ENCODE results near the gene ZDHHC22. TPM values are rescaled to one million over a fixed set of nuclear protein-coding genes. Genes with fewer than 3 reads are reported as not detected.

ZDHHC22 gene
- total and polyA plus RNA-seq, 2 experiments from 2014 or later: 0.12 TPM; not detected in 1

- DNase-seq (ENCODE audit: low read depth in 1 of 2, low spot score in 1 of 2): no peak
- H3K36me3 ChIP-seq: peaks cover 4% of the 10 kb centered on the region
- H3K4me3 ChIP-seq: no peak overlapping the region
- H3K4me1 ChIP-seq (ENCODE audit: low read depth): peaks cover 19% of the 10 kb centered on the region
- TF ChIP-seq CTCF (IDR thresholded peaks at IDR 0.05; ENCODE audit: low read depth, low read length): no peak
- H3K27ac ChIP-seq: no peak overlapping the region
- H3K27me3 ChIP-seq: no peaks in the 10 kb centered on the region
- no peaks in the 10 kb centered on the region for H3K9me3 ChIP-seq (ENCODE audit: low read depth)
Measured at GRCh38 chr14:77110286-77110685, 31.3 kb downstream of the ZDHHC22 start.

GRCh38 chr14:77109656-77110055 is 31.9 kb downstream of the ZDHHC22 start:
- H3K36me3 ChIP-seq: peaks cover 4% of the 10 kb centered on the region
- no peak overlapping the region for H3K4me3 ChIP-seq
- H3K9me3 ChIP-seq (ENCODE audit: low read depth): no peaks in the 10 kb centered on the region
- TF ChIP-seq CTCF (IDR thresholded peaks at IDR 0.05; ENCODE audit: low read depth, low read length): no peak
- H3K4me1 ChIP-seq (ENCODE audit: low read depth): peaks cover 25% of the 10 kb centered on the region
- H3K27ac ChIP-seq: no peak overlapping the region
- DNase-seq (ENCODE audit: low read depth in 1 of 2, low spot score in 1 of 2): no peak
- no peaks in the 10 kb centered on the region for H3K27me3 ChIP-seq

GRCh38 chr14:77108753-77109152 is 32.8 kb downstream of the ZDHHC22 start:
- Histone ChIP-seq H3K27me3 (no peaks in the 10 kb centered on the region), H3K36me3 (peaks cover 4% of the 10 kb centered on the region), H3K4me3 (no peak overlapping the region), H3K4me1 (ENCODE audit: low read depth) (peaks cover 23% of the 10 kb centered on the region), H3K9me3 (ENCODE audit: low read depth) (no peaks in the 10 kb centered on the region), H3K27ac (no peak overlapping the region)
- DNase-seq (ENCODE audit: low read depth in 1 of 2, low spot score in 1 of 2): no peak
- no peak for TF ChIP-seq CTCF (IDR thresholded peaks at IDR 0.05; ENCODE audit: low read depth, low read length)

- peaks cover 22% of the 10 kb centered on the region for H3K4me1 ChIP-seq (ENCODE audit: low read depth)
- no peak overlapping the region for H3K27ac ChIP-seq
- H3K4me3 ChIP-seq: no peak overlapping the region
- no peak for TF ChIP-seq CTCF (IDR thresholded peaks at IDR 0.05; ENCODE audit: low read depth, low read length)
- DNase-seq (ENCODE audit: low read depth in 1 of 2, low spot score in 1 of 2): peak in 1 of 2 donors; percentile 24
- H3K27me3 ChIP-seq: no peaks in the 10 kb centered on the region
- no peaks in the 10 kb centered on the region for H3K9me3 ChIP-seq (ENCODE audit: low read depth)
- H3K36me3 ChIP-seq: peaks cover 4% of the 10 kb centered on the region
Measured at GRCh38 chr14:77107228-77107627, 34.4 kb downstream of the ZDHHC22 start.

- H3K4me3 ChIP-seq: no peak overlapping the region
- H3K9me3 ChIP-seq (ENCODE audit: low read depth): no peaks in the 10 kb centered on the region
- TF ChIP-seq CTCF (IDR thresholded peaks at IDR 0.05; ENCODE audit: low read depth, low read length): no peak
- no peak overlapping the region for H3K27ac ChIP-seq
- H3K27me3 ChIP-seq: no peaks in the 10 kb centered on the region
- peaks cover 22% of the 10 kb centered on the region for H3K4me1 ChIP-seq (ENCODE audit: low read depth)
- no peak for DNase-seq (ENCODE audit: low read depth in 1 of 2, low spot score in 1 of 2)
- H3K36me3 ChIP-seq: peaks cover 3% of the 10 kb centered on the region
Measured at GRCh38 chr14:77106666-77107065, 34.9 kb downstream of the ZDHHC22 start.

Data from cardiac muscle cell (in vitro differentiated cells and primary cell).